PC-3 (cell line): ENCODE data around the gene NEFH. TPM values are rescaled to one million over a fixed set of nuclear protein-coding genes. Genes with fewer than 3 reads are reported as not detected.
"Not testable (repeated sequence)": the region's sequence is repeated elsewhere in the genome, so short reads cannot be mapped to it uniquely, and the experiment has no call there.

Experiments
- ATAC-seq: fragments of 200-7000 bp; cut with Tn5 transposase; 2 replicates; pipeline ENCODE4 v1.9.1; 2020; ENCODE audit warnings: mild to moderate bottlenecking, moderate library complexity
- BruUV-seq: library from RNA; stranded (reverse); fragments of 400-500 nt; replicated peaks from 2 replicates; lab custom pipeline; 2021; lab: Mats Ljungman, UMichigan
- CTCF ChIA-PET: fragments of 300-600 bp; sonication (Branson Sonifier 250); formaldehyde crosslinking; loops from one replicate; lab custom pipeline; 2022; ENCODE audit warnings: antibody characterized with exemption; lab: Charles Lee
- POLR2A ChIA-PET: fragments of 300-600 bp; sonication (Branson Sonifier 250); formaldehyde crosslinking; loops from one replicate; lab custom pipeline; 2022; ENCODE audit warnings: antibody characterized with exemption; ENCODE audit not compliant: unreplicated experiment; lab: Charles Lee
- DNase-seq: peaks from one replicate; pipeline ENCODE4 v3.0.0-alpha.2; 2015
- H2AFZ ChIP-seq: fragments of 300-600 bp; sonication (generic); 2 replicates; pipeline ENCODE4 v1.6.0; 2016; ENCODE audit warnings: antibody characterized with exemption, low read length
- H3F3A ChIP-seq: fragments of 300-600 bp; sonication (generic); one replicate; pipeline ENCODE4 v1.6.0; 2017; ENCODE audit warnings: antibody characterized with exemption, low read length, control low read depth, mild to moderate bottlenecking; ENCODE audit not compliant: unreplicated experiment
- H3K27ac ChIP-seq: fragments of 300-600 bp; sonication (generic); 2 replicates; pipeline ENCODE4 v1.5.1; 2016; ENCODE audit warnings: mild to moderate bottlenecking, low read length
- H3K27me3 ChIP-seq: fragments of 300-600 bp; sonication (generic); 2 replicates; pipeline ENCODE4 v1.6.1; 2016; ENCODE audit warnings: low read length, mixed read lengths
- H3K36me3 ChIP-seq: fragments of 300-600 bp; sonication (generic); 2 replicates; pipeline ENCODE4 v1.6.1; 2016; ENCODE audit warnings: low read depth, mixed run types, low read length, mixed read lengths
- H3K4me1 ChIP-seq: fragments of 300-600 bp; sonication (generic); 2 replicates; pipeline ENCODE4 v1.5.1; 2016; ENCODE audit warnings: low read length; ENCODE audit not compliant: insufficient read depth
- H3K4me2 ChIP-seq: fragments of 300-600 bp; sonication (generic); 2 replicates; pipeline ENCODE4 v1.6.0; 2016; ENCODE audit warnings: low read length
- H3K4me3 ChIP-seq: fragments of 300-600 bp; sonication (generic); 2 replicates; pipeline ENCODE4 v1.5.1; 2016; ENCODE audit warnings: mild to moderate bottlenecking, low read length, mixed read lengths
- H3K79me2 ChIP-seq: fragments of 300-600 bp; sonication (generic); 2 replicates; pipeline ENCODE4 v1.6.1; 2017; ENCODE audit warnings: low read length, mixed read lengths
- H3K9ac ChIP-seq: fragments of 300-600 bp; sonication (generic); 2 replicates; pipeline ENCODE4 v1.6.0; 2016; ENCODE audit warnings: mild to moderate bottlenecking, low read length
- H3K9me2 ChIP-seq: fragments of 300-600 bp; sonication (generic); replicated peaks from 2 replicates; pipeline ENCODE4 v1.6.1; 2016; ENCODE audit warnings: mixed run types, low read length, mixed read lengths
- H3K9me3 ChIP-seq: fragments of 300-600 bp; sonication (generic); 2 replicates; pipeline ENCODE4 v1.6.1; 2016; ENCODE audit warnings: low read length, mixed read lengths
- H4K20me1 ChIP-seq: fragments of 300-600 bp; sonication (generic); 2 replicates; pipeline ENCODE4 v1.6.1; 2016; ENCODE audit warnings: low read length, mixed read lengths
- EZH2 ChIP-seq: fragments of 300-600 bp; sonication (generic); IDR thresholded peaks from one replicate; pipeline ENCODE4 v1.6.1; 2017; ENCODE audit warnings: antibody characterized with exemption, mild to moderate bottlenecking, low read length; ENCODE audit not compliant: unreplicated experiment
- EZH2phosphoT487 ChIP-seq: fragments of 300-600 bp; sonication (generic); IDR thresholded peaks from 2 replicates; pipeline ENCODE4 v1.6.1; 2018; ENCODE audit warnings: mild to moderate bottlenecking, antibody characterized with exemption, low read length, borderline replicate concordance
- intact Hi-C: fragments of 100-400 bp; cut with micrococcal nuclease; formaldehyde crosslinking; loops from 2 replicates; pipeline ENCODE4 v1.9.0; 2023
- total RNA-seq: library from RNA; depleted of rRNA; stranded (reverse); fragments of >200 nt; gene quantifications from 2 replicates; pipeline ENCODE4 v1.2.3, GENCODE V29; 2014
- TF ChIP-seq, protein P1 (sequence below): fragments of 300-600 bp; sonication (generic); conservative IDR thresholded peaks from 2 replicates; pipeline ENCODE4 v1.5.1; 2017; ENCODE audit warnings: antibody characterized with exemption, low read depth, mild to moderate bottlenecking, low read length

Gene NEFH
- total RNA-seq, 1 experiment from 2014 or later, result not detected

DNA sequence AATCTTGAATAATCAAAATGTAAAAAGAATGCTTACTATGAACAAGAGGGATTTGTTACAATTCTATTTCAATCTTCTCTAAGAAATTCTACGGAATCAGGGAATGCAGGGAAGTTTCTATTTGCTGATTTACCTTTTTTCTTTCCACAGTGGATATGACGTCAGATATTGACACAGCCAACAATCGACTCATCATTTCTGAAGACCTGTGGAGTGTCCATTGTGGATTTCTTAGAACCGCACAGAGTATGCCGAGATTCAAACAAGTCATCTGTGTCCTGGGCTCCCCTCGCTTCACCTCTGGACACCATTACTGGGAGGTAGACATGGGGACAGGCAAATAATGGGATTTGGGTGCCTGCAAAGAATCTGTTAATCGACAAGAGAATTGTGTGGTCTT is 45.7 kb upstream of the NEFH start:
- Histone ChIP-seq H3K9me2 (no peaks in the 10 kb centered on the region), H3K27me3 (peaks cover 17% of the 10 kb centered on the region), H3K4me2 (no peak overlapping the region), H3K4me3 (no peak overlapping the region), H2AFZ (no peak overlapping the region), H3K27ac (no peak overlapping the region), H3F3A (no peaks in the 10 kb centered on the region), H4K20me1 (no peaks in the 10 kb centered on the region), H3K36me3 (no peaks in the 10 kb centered on the region), H3K9me3 (no peaks in the 10 kb centered on the region), H3K9ac (no peak overlapping the region), H3K79me2 (no peaks in the 10 kb centered on the region), H3K4me1 (no peaks in the 10 kb centered on the region)
- intact Hi-C loops, result no loop called here
- BruUV-seq, result no TSS peak
- CTCF ChIA-PET, result no interaction called here
- DNase-seq (no peak), ATAC-seq (no peak)
- POLR2A ChIA-PET, result no interaction called here
- TF ChIP-seq EZH2 (no peak), EZH2phosphoT487 (no peak)
- TF ChIP-seq, protein P1, sequence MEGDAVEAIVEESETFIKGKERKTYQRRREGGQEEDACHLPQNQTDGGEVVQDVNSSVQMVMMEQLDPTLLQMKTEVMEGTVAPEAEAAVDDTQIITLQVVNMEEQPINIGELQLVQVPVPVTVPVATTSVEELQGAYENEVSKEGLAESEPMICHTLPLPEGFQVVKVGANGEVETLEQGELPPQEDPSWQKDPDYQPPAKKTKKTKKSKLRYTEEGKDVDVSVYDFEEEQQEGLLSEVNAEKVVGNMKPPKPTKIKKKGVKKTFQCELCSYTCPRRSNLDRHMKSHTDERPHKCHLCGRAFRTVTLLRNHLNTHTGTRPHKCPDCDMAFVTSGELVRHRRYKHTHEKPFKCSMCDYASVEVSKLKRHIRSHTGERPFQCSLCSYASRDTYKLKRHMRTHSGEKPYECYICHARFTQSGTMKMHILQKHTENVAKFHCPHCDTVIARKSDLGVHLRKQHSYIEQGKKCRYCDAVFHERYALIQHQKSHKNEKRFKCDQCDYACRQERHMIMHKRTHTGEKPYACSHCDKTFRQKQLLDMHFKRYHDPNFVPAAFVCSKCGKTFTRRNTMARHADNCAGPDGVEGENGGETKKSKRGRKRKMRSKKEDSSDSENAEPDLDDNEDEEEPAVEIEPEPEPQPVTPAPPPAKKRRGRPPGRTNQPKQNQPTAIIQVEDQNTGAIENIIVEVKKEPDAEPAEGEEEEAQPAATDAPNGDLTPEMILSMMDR, result no peak

DNA sequence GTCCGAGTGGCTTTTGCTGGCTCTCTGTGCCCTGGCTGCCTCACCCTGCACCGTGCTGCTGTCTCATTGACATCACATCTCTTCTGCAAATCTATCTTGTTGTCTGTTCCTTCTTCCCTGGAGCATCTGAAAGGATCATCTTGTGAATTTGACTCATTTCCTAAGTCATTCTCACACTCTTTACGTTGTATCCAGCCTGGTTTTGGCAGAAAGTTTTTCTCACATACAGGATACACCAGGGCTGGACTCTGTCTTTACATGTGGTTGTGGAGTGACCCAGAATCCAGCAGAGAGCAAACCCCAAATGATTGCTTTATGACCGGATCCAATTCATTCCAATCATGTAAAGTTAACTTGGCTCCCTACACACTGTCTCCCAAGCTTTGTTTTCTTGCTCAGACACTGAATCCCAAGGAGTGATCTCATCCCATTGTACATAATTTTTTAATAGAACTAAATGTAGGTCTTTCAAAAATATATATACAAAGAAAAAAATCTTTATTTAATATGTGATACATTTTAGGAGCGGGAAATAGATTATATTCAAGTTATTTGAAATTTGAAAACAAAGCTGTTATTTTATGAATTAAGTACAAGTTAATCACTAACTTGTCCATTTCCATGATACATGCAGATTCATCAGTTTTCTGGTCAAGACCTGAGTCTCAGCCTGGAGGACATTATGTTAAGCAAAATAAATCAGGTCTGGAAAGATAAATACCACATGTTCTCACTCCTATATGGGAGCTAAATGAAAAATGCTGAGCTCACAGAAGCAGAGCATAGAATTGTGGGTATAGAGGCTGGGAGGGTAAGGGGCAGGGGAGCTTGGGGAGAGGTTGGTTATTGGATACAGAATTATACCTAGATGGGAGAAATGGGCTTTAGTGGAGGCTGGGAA is 44.5 kb upstream of the NEFH start:
- Histone ChIP-seq H3K36me3 (no peaks in the 10 kb centered on the region), H3K27ac (no peak overlapping the region), H4K20me1 (no peaks in the 10 kb centered on the region), H3K9ac (no peak overlapping the region), H3K4me1 (no peaks in the 10 kb centered on the region), H3K9me2 (no peaks in the 10 kb centered on the region), H3F3A (no peaks in the 10 kb centered on the region), H3K79me2 (no peaks in the 10 kb centered on the region), H3K9me3 (no peaks in the 10 kb centered on the region), H3K27me3 (peaks cover 7% of the 10 kb centered on the region; the same call in 1 of the 2 replicates), H3K4me2 (no peak overlapping the region), H2AFZ (no peak overlapping the region), H3K4me3 (no peak overlapping the region)
- TF ChIP-seq EZH2phosphoT487, result no peak
- TF ChIP-seq, protein P1, result no peak
- TF ChIP-seq EZH2, result no peak
- no peak for DNase-seq
- no TSS peak for BruUV-seq
- ChIA-PET POLR2A (no interaction called here), CTCF (no interaction called here)
- intact Hi-C loops, result no loop called here
- ATAC-seq, result no peak

DNA sequence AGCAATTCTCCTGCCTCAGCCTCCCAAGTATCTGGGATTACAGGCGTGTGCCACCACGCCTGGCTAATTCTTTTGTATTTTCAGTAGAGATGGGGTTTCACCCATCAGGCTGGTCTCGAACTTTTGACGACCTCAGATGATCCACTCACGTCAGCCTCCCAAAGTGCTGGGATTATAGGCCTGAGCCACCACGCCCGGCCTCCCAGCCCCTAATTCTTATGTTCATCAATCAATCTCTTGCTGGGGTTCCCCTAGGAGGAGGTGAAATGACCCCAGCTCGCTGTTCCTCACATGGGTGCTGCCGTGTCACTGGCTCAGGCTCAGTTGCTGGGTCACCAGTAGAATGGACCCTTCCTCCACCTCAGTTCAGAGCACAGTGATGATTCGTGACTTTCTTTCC is 41.7 kb upstream of the NEFH start, which contains the start of gene RFPL1:
RFPL1 (plus strand) TSS at position 301 of the 400 bp plus-strand sequence.
- H3K27me3 ChIP-seq, POLR2A ChIA-PET, H3K4me1 ChIP-seq, H3K4me3 ChIP-seq, H3K9me2 ChIP-seq, H3K27ac ChIP-seq, CTCF ChIA-PET, H3K9me3 ChIP-seq, ATAC-seq, H3K9ac ChIP-seq, H3K79me2 ChIP-seq, H4K20me1 ChIP-seq, intact Hi-C loops, BruUV-seq, H3F3A ChIP-seq, DNase-seq, H3K36me3 ChIP-seq, H2AFZ ChIP-seq, H3K4me2 ChIP-seq: not testable (repeated sequence)
